ENCODE data around the gene PSMD1. TPM values are rescaled to one million over a fixed set of nuclear protein-coding genes. Genes with fewer than 3 reads are reported as not detected.

The PSMD1 gene
- total RNA-seq: 100 to 1,000 TPM in 4 of 9 donors, 10 to 100 TPM in 5; 66.1 to 124 (median 93.7) TPM
- polyA plus RNA-seq: 10 to 100 TPM; 33.2 to 75.2 TPM
- long read RNA-seq, donor 1, transcript PSMD1-201 (25 exons, 3,326 nt): major isoform, 56 of 215 reads
- long read RNA-seq, donor 1, partial matches to known transcripts: 148 of 215 reads
- long read RNA-seq, donor 1, other reads (novel, unspliced or antisense): 10 of 215 reads
- long read RNA-seq, donor 2, transcript PSMD1-201 (25 exons, 3,326 nt): major isoform, 12 of 818 reads
- long read RNA-seq, donor 2, partial matches to known transcripts: 766 of 818 reads
- long read RNA-seq, donor 2, other reads (novel, unspliced or antisense): 39 of 818 reads
- long read RNA-seq, donor 3, transcript PSMD1-201 (25 exons, 3,326 nt): major isoform, 50 of 226 reads
- long read RNA-seq, donor 3, partial matches to known transcripts: 164 of 226 reads
- long read RNA-seq, donor 3, other reads (novel, unspliced or antisense): 11 of 226 reads

- Histone ChIP-seq H3K4me1 (peaks cover 0 to 42% (median 32%) of the 10 kb centered on the region in 12 donors), H3K27me3 (no peaks in the 10 kb centered on the region), H3K9me3 (no peaks in the 10 kb centered on the region), H3K4me3 (peak within 1 kb of the TSS; percentile 71 to 100 (median 91)), H3K27ac (peak within 1 kb of the TSS; percentile 90 to 99 (median 93)), H3K36me3 (peaks cover 0 to 10% (median 6%) of the 10 kb centered on the region in 9 donors)
- WGBS, 4 donors: 0 to 1% (median 0%) methylated on average over 17 to 73 of the region's 73 CpGs
- intact Hi-C loops (cut with DNase I): loop anchor here in 2 of 10 donors (10.0 kb wide), 2 partner anchors 152 to 232 kb away; no protein-coding TSS in a partner anchor
- peak; percentile 85 to 92 (median 90) for ATAC-seq
- peak; percentile 92 to 95 (median 93) for DNase-seq
- peak in 1 of 2 donors; percentile 42 for TF ChIP-seq POLR2A (IDR thresholded peaks at IDR 0.05)
- peak; percentile 91 to 99 (median 97) for TF ChIP-seq CTCF (IDR thresholded peaks at IDR 0.05)
These were observed at the start of gene PSMD1 for GRCh38 chr2:231056453-231057416. Gene PSMD1 (plus strand): TSS chr2:231056867. CDS start chr2:231057026, 159 bp downstream.

- Histone ChIP-seq H3K4me3 (no peak overlapping the region), H3K27me3 (peaks cover 0 to 13% (median 3%) of the 10 kb centered on the region in 9 donors), H3K4me1 (no peaks in the 10 kb centered on the region), H3K27ac (no peak overlapping the region), H3K9me3 (no peaks in the 10 kb centered on the region), H3K36me3 (no peaks in the 10 kb centered on the region)
- TF ChIP-seq CTCF (IDR thresholded peaks at IDR 0.05) (no peak), POLR2A (IDR thresholded peaks at IDR 0.05) (no peak)
- ATAC-seq (no peak), DNase-seq (no peak)
- 68 to 77% (median 71%) methylated on average over 10 of the region's 10 CpGs for WGBS, 4 donors
- intact Hi-C loops (cut with DNase I): no loop called here
These were observed 49.2 kb upstream of the PSMD1 start for GRCh38 chr2:231007286-231008098.

GRCh38 chr2:231008131-231008530 is 48.5 kb upstream of the PSMD1 start:
- no peak overlapping the region for H3K4me3 ChIP-seq
- H3K36me3 ChIP-seq: no peaks in the 10 kb centered on the region
- intact Hi-C loops (cut with DNase I): no loop called here
- WGBS, 4 donors: 83 to 89% (median 87%) methylated on average over 6 of the region's 6 CpGs
- no peaks in the 10 kb centered on the region for H3K9me3 ChIP-seq
- no peaks in the 10 kb centered on the region for H3K4me1 ChIP-seq
- peaks cover 0 to 14% (median 3%) of the 10 kb centered on the region in 9 donors for H3K27me3 ChIP-seq
- H3K27ac ChIP-seq: no peak overlapping the region
- ATAC-seq (no peak), DNase-seq (no peak)
- TF ChIP-seq CTCF (IDR thresholded peaks at IDR 0.05) (no peak), POLR2A (IDR thresholded peaks at IDR 0.05) (no peak)
